ENCODE results near the gene WAS.

Gene WAS

DNA sequence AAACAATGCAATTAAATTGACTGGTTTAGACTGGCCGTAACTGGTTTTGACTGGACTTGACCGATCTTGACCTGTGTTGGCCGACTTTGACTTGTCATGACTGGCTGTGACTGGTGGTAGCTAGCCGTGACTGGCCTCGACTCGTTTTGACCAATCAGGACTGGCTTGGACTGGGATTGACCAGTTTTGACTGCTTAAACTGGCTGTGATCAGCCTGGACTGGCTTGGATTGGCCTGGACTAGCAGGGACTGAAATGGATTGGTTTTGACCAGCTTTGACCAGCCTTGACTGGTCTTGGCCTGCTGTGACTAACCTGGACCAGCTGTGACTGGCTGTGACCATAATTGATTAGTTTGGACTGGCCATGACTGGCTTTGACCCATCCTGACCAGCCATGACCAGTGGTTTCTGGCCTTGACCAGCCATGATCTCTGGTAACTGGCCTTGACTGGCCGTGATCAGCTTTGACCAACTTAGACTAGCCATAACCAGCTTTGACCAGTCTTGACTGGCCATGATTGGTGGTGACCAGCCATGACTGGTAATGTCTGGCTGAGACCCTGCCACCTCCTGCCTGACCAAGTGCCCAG, 26.0 kb downstream of the WAS start:
- Histone ChIP-seq H2BK15ac (ENCODE audit: low read length) (no peak overlapping the region), H3K23ac (ENCODE audit: low read depth, low read length, poor library complexity) (no peak overlapping the region), H4K91ac (ENCODE audit: low read depth, low read length, poor library complexity) (no peak overlapping the region), H3K36me3 (replicated peaks in 1 of 2; ENCODE audit: control insufficient read depth in 2 of 2, insufficient read depth in 2 of 2, low read length in 2 of 2) (peaks cover 0 to 46% of the 10 kb centered on the region in 2 donors), H3K9me3 (replicated peaks in 1 of 2; ENCODE audit: control insufficient read depth in 2 of 2, insufficient read depth in 1 of 2, low read depth in 1 of 2, low read length in 2 of 2) (no peaks in the 10 kb centered on the region), H2AFZ (ENCODE audit: low read length) (no peak overlapping the region), H3K4me3 (ENCODE audit: low read length in 2 of 2) (no peak overlapping the region), H3K4ac (ENCODE audit: low read length) (no peak overlapping the region), H3K79me1 (ENCODE audit: low read depth, low read length) (peaks cover 4% of the 10 kb centered on the region), H3K14ac (ENCODE audit: low read length) (no peak overlapping the region), H4K8ac (ENCODE audit: low read depth, low read length) (no peak overlapping the region), H3K4me2 (ENCODE audit: insufficient read depth, low read length, poor library complexity, severe bottlenecking) (no peak overlapping the region), H3K27me3 (ENCODE audit: control insufficient read depth in 3 of 3, insufficient read depth in 3 of 3, low read depth in 1 of 3, low read length in 3 of 3) (no peaks in the 10 kb centered on the region), H3K27ac (replicated peaks; ENCODE audit: low read length) (no peak overlapping the region), H3K18ac (ENCODE audit: low read length) (no peak overlapping the region), H2BK120ac (ENCODE audit: low read depth, low read length) (no peak overlapping the region), H2BK12ac (ENCODE audit: low read length) (no peak overlapping the region), H2BK5ac (ENCODE audit: low read length) (no peak overlapping the region), H2AK5ac (ENCODE audit: low read depth, low read length) (no peak overlapping the region), H3K9ac (ENCODE audit: low read depth, low read length, poor library complexity) (no peak overlapping the region), H3K4me1 (ENCODE audit: control insufficient read depth in 2 of 2, insufficient read depth in 1 of 2, low read depth in 1 of 2, low read length in 2 of 2) (no peaks in the 10 kb centered on the region)
- no peak for DNase-seq (ENCODE audit: low spot score)
- no CpG with 5 or more reads among the region's 7 CpGs for WGBS, 2 donors (ENCODE audit: extremely low coverage in 2 of 2, insufficient read length in 2 of 2, insufficient replicate concordance in 1 of 2)

DNA sequence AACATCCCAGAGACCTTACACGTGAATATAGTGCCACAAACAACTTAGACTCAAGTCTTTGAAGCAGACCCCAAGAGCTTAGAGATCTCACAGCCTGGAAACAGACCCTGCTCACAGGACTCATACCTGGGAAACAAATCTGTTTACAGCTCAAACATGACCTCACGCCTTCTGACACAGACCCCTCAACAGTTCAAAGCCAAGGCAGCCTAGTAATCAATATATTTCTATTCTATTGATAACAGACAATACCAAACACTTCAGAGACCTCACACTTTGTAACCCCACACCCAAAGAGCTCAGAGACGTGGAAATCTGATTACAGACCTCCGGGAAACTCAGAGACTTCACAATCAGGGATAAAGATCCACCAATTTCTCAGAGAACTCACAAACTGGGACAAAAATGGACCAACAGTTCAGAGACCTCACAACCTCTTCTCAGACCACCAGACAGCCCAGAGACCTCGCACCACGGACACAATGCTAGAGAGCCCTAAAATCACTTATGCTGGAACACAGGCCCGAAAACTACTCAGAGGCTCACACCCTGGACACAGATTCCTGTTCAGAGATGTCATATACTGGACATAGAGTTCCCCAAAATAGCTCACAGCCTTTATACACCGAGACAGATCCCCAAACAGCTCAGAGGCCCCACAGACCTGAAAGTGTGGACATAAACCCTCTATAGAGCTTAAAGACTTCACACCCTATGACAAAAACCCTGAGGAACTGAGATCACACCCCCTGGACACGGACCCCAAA, 27.7 kb downstream of the WAS start:
- Histone ChIP-seq H3K9me3 (replicated peaks in 1 of 2; ENCODE audit: control insufficient read depth in 2 of 2, insufficient read depth in 1 of 2, low read depth in 1 of 2, low read length in 2 of 2) (no peaks in the 10 kb centered on the region), H2BK15ac (ENCODE audit: low read length) (no peak overlapping the region), H2AK5ac (ENCODE audit: low read depth, low read length) (no peak overlapping the region), H2BK12ac (ENCODE audit: low read length) (no peak overlapping the region), H3K27me3 (ENCODE audit: control insufficient read depth in 3 of 3, insufficient read depth in 3 of 3, low read depth in 1 of 3, low read length in 3 of 3) (no peaks in the 10 kb centered on the region), H3K18ac (ENCODE audit: low read length) (no peak overlapping the region), H3K4me3 (ENCODE audit: low read length in 2 of 2) (no peak overlapping the region), H3K36me3 (replicated peaks in 1 of 2; ENCODE audit: control insufficient read depth in 2 of 2, insufficient read depth in 2 of 2, low read length in 2 of 2) (peaks cover 0 to 29% of the 10 kb centered on the region in 2 donors), H4K91ac (ENCODE audit: low read depth, low read length, poor library complexity) (no peak overlapping the region), H3K23ac (ENCODE audit: low read depth, low read length, poor library complexity) (no peak overlapping the region), H3K4me1 (ENCODE audit: control insufficient read depth in 2 of 2, insufficient read depth in 1 of 2, low read depth in 1 of 2, low read length in 2 of 2) (no peaks in the 10 kb centered on the region), H3K79me1 (ENCODE audit: low read depth, low read length) (no peaks in the 10 kb centered on the region), H3K14ac (ENCODE audit: low read length) (no peak overlapping the region), H2AFZ (ENCODE audit: low read length) (no peak overlapping the region), H2BK120ac (ENCODE audit: low read depth, low read length) (no peak overlapping the region), H2BK5ac (ENCODE audit: low read length) (no peak overlapping the region), H3K9ac (ENCODE audit: low read depth, low read length, poor library complexity) (no peak overlapping the region), H3K4ac (ENCODE audit: low read length) (no peak overlapping the region), H3K27ac (replicated peaks; ENCODE audit: low read length) (no peak overlapping the region), H3K4me2 (ENCODE audit: insufficient read depth, low read length, poor library complexity, severe bottlenecking) (no peak overlapping the region), H4K8ac (ENCODE audit: low read depth, low read length) (no peak overlapping the region)
- no peak for DNase-seq (ENCODE audit: low spot score)
- WGBS, 2 donors (ENCODE audit: extremely low coverage in 2 of 2, insufficient read length in 2 of 2, insufficient replicate concordance in 1 of 2): no CpG with 5 or more reads among the region's 9 CpGs

DNA sequence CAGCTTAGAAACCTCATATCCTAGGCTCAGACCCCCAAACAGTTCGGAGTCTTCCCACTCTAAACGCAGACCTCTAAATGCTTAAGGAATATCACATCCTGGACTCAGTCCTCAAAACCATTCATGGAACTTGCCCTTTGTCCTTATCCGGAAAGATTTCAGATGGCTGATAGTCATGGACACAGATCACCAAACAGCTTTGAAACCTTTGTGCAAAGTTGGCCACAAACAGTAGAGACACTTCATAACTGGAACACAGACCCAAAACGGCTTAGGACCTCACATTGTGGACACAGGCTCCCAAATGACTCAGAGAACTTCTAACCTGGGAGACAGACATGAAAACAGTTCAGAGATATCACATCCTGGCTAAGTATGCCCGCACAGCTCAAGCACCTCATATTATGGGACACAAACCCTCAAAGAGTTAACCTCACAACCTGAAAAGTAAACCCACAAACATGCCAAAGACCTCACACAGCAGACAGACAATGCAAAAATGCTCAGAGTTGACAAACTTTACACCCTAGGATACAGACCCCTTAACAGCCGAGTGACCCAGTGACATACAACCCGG, 28.4 kb downstream of the WAS start:
- H3K4ac ChIP-seq (ENCODE audit: low read length): no peak overlapping the region
- no peak overlapping the region for H2BK5ac ChIP-seq (ENCODE audit: low read length)
- no peak overlapping the region for H4K8ac ChIP-seq (ENCODE audit: low read depth, low read length)
- no peaks in the 10 kb centered on the region for H3K4me1 ChIP-seq (ENCODE audit: control insufficient read depth in 2 of 2, insufficient read depth in 1 of 2, low read depth in 1 of 2, low read length in 2 of 2)
- H3K14ac ChIP-seq (ENCODE audit: low read length): no peak overlapping the region
- no CpG with 5 or more reads among the region's 7 CpGs for whole genome bisulfite sequencing, 2 donors (ENCODE audit: extremely low coverage in 2 of 2, insufficient read length in 2 of 2, insufficient replicate concordance in 1 of 2)
- H2BK12ac ChIP-seq (ENCODE audit: low read length): no peak overlapping the region
- H2BK15ac ChIP-seq (ENCODE audit: low read length): no peak overlapping the region
- H3K9ac ChIP-seq (ENCODE audit: low read depth, low read length, poor library complexity): no peak overlapping the region
- no peak overlapping the region for H3K4me3 ChIP-seq (ENCODE audit: low read length in 2 of 2)
- no peaks in the 10 kb centered on the region for H3K79me1 ChIP-seq (ENCODE audit: low read depth, low read length)
- no peak overlapping the region for H2AFZ ChIP-seq (ENCODE audit: low read length)
- H4K91ac ChIP-seq (ENCODE audit: low read depth, low read length, poor library complexity): no peak overlapping the region
- H3K36me3 ChIP-seq (replicated peaks in 1 of 2; ENCODE audit: control insufficient read depth in 2 of 2, insufficient read depth in 2 of 2, low read length in 2 of 2): peaks cover 0 to 22% of the 10 kb centered on the region in 2 donors
- H3K4me2 ChIP-seq (ENCODE audit: insufficient read depth, low read length, poor library complexity, severe bottlenecking): no peak overlapping the region
- H2BK120ac ChIP-seq (ENCODE audit: low read depth, low read length): no peak overlapping the region
- no peak overlapping the region for H3K27ac ChIP-seq (replicated peaks; ENCODE audit: low read length)
- H3K27me3 ChIP-seq (ENCODE audit: control insufficient read depth in 3 of 3, insufficient read depth in 3 of 3, low read depth in 1 of 3, low read length in 3 of 3): no peaks in the 10 kb centered on the region
- no peak for DNase-seq (ENCODE audit: low spot score)
- H3K9me3 ChIP-seq (replicated peaks in 1 of 2; ENCODE audit: control insufficient read depth in 2 of 2, insufficient read depth in 1 of 2, low read depth in 1 of 2, low read length in 2 of 2): no peaks in the 10 kb centered on the region
- H3K23ac ChIP-seq (ENCODE audit: low read depth, low read length, poor library complexity): no peak overlapping the region
- H2AK5ac ChIP-seq (ENCODE audit: low read depth, low read length): no peak overlapping the region
- no peak overlapping the region for H3K18ac ChIP-seq (ENCODE audit: low read length)

DNA sequence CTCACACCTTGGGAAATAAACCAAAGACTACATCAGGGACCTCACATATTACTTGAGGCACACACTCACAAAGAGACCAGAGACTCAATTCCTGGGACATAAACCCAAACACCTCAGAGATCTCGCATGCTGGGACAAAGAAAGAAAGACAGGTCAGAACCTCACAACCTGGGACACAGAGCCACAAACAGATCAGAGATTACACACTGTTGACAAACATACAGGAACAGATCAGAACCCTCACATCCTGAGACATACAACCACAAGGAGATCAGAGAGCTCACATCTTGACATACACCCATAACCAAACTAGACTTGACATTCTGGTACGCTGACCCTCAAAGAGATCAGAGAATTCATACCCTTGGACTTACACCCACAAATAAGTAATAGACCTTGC, 30.2 kb downstream of the WAS start:
- H4K8ac ChIP-seq (ENCODE audit: low read depth, low read length): no peak overlapping the region
- H2BK5ac ChIP-seq (ENCODE audit: low read length): no peak overlapping the region
- no peak overlapping the region for H2AFZ ChIP-seq (ENCODE audit: low read length)
- H3K9me3 ChIP-seq (replicated peaks in 1 of 2; ENCODE audit: control insufficient read depth in 2 of 2, insufficient read depth in 1 of 2, low read depth in 1 of 2, low read length in 2 of 2): no peaks in the 10 kb centered on the region
- H3K4me1 ChIP-seq (ENCODE audit: control insufficient read depth in 2 of 2, insufficient read depth in 1 of 2, low read depth in 1 of 2, low read length in 2 of 2): no peaks in the 10 kb centered on the region
- no peak overlapping the region for H3K14ac ChIP-seq (ENCODE audit: low read length)
- H2BK15ac ChIP-seq (ENCODE audit: low read length): no peak overlapping the region
- no peak overlapping the region for H3K23ac ChIP-seq (ENCODE audit: low read depth, low read length, poor library complexity)
- H2BK120ac ChIP-seq (ENCODE audit: low read depth, low read length): no peak overlapping the region
- no peak overlapping the region for H3K4me2 ChIP-seq (ENCODE audit: insufficient read depth, low read length, poor library complexity, severe bottlenecking)
- no peak overlapping the region for H3K9ac ChIP-seq (ENCODE audit: low read depth, low read length, poor library complexity)
- peaks cover 0 to 4% of the 10 kb centered on the region in 2 donors for H3K36me3 ChIP-seq (replicated peaks in 1 of 2; ENCODE audit: control insufficient read depth in 2 of 2, insufficient read depth in 2 of 2, low read length in 2 of 2)
- H2BK12ac ChIP-seq (ENCODE audit: low read length): no peak overlapping the region
- no CpG with 5 or more reads among the region's 2 CpGs for WGBS, 2 donors (ENCODE audit: extremely low coverage in 2 of 2, insufficient read length in 2 of 2, insufficient replicate concordance in 1 of 2)
- H3K18ac ChIP-seq (ENCODE audit: low read length): no peak overlapping the region
- no peak overlapping the region for H3K27ac ChIP-seq (replicated peaks; ENCODE audit: low read length)
- no peak for DNase-seq (ENCODE audit: low spot score)
- no peaks in the 10 kb centered on the region for H3K79me1 ChIP-seq (ENCODE audit: low read depth, low read length)
- no peak overlapping the region for H3K4me3 ChIP-seq (ENCODE audit: low read length in 2 of 2)
- no peak overlapping the region for H3K4ac ChIP-seq (ENCODE audit: low read length)
- no peaks in the 10 kb centered on the region for H3K27me3 ChIP-seq (ENCODE audit: control insufficient read depth in 3 of 3, insufficient read depth in 3 of 3, low read depth in 1 of 3, low read length in 3 of 3)
- H2AK5ac ChIP-seq (ENCODE audit: low read depth, low read length): no peak overlapping the region
- no peak overlapping the region for H4K91ac ChIP-seq (ENCODE audit: low read depth, low read length, poor library complexity)
